DOHH2 (cell line): ENCODE measurements around the gene FXYD6.

Source experiments
- H3F3A ChIP-seq: fragments of 200-600 bp; sonication (generic), shearing (Covaris generic); 2 replicates; pipeline ENCODE4 v1.6.0; 2016; ENCODE audit warnings: antibody characterized with exemption, mild to moderate bottlenecking; ENCODE audit not compliant: control insufficient read depth, insufficient read depth
- H3K27ac ChIP-seq: fragments of 200-600 bp; sonication (generic); 2 replicates; pipeline ENCODE4 v1.5.1; 2014; ENCODE audit warnings: low read depth, mild to moderate bottlenecking, low read length, moderate library complexity
- H3K27me3 ChIP-seq: fragments of 200-600 bp; sonication (generic); 2 replicates; pipeline ENCODE4 v1.6.1; 2014; ENCODE audit warnings: mild to moderate bottlenecking, low read length, mixed read lengths; ENCODE audit not compliant: control insufficient read depth
- H3K36me3 ChIP-seq: fragments of 200-600 bp; sonication (generic); 2 replicates; pipeline ENCODE4 v1.6.1; 2014; ENCODE audit warnings: mild to moderate bottlenecking, low read length, moderate library complexity, mixed read lengths; ENCODE audit not compliant: control insufficient read depth
- H3K4me1 ChIP-seq: fragments of 200-600 bp; sonication (generic); 2 replicates; pipeline ENCODE4 v1.6.1; 2014; ENCODE audit warnings: mild to moderate bottlenecking, low read length, mixed read lengths; ENCODE audit not compliant: control insufficient read depth
- H3K4me2 ChIP-seq: fragments of 200-600 bp; sonication (generic); 2 replicates; pipeline ENCODE4 v1.6.0; 2014; ENCODE audit warnings: mild to moderate bottlenecking, low read length, moderate library complexity
- H3K4me3 ChIP-seq: fragments of 200-600 bp; sonication (generic); 2 replicates; pipeline ENCODE4 v1.5.1; 2014; ENCODE audit warnings: mild to moderate bottlenecking, low read length, mixed read lengths
- H3K79me2 ChIP-seq: fragments of 200-600 bp; sonication (generic); 2 replicates; pipeline ENCODE4 v1.6.1; 2014; ENCODE audit warnings: mild to moderate bottlenecking, low read length, mixed read lengths; ENCODE audit not compliant: control insufficient read depth
- H3K9me2 ChIP-seq: fragments of 200-600 bp; sonication (generic); replicated peaks from 2 replicates; pipeline ENCODE4 v1.6.1; 2014; ENCODE audit warnings: mild to moderate bottlenecking, low read length, mixed read lengths; ENCODE audit not compliant: control insufficient read depth
- H3K9me3 ChIP-seq: fragments of 200-600 bp; sonication (generic); 2 replicates; pipeline ENCODE4 v1.6.1; 2014; ENCODE audit warnings: antibody characterized with exemption, low read length, mixed read lengths; ENCODE audit not compliant: control insufficient read depth, insufficient read depth
- H4K20me1 ChIP-seq: fragments of 200-600 bp; sonication (generic); 2 replicates; pipeline ENCODE4 v1.6.0; 2014; ENCODE audit warnings: low read depth, mild to moderate bottlenecking, antibody characterized with exemption, low read length, moderate library complexity; ENCODE audit not compliant: control insufficient read depth, insufficient read depth
- CTCF ChIP-seq: fragments of 200-600 bp; sonication (generic); IDR thresholded peaks from one replicate; pipeline ENCODE4 v1.5.1; 2014; ENCODE audit warnings: antibody characterized with exemption, mild to moderate bottlenecking, low read depth, low read length; ENCODE audit not compliant: poor library complexity, severe bottlenecking
- EZH2phosphoT487 ChIP-seq: fragments of 200-600 bp; sonication (generic); IDR thresholded peaks from 2 replicates; pipeline ENCODE4 v1.6.1; 2017; ENCODE audit warnings: borderline replicate concordance, mild to moderate bottlenecking, antibody characterized with exemption, low read length, moderate library complexity, mixed read lengths

Gene FXYD6

GRCh38 chr11:117839380-117839881 is 37.0 kb downstream of the FXYD6 start:
- no peak for TF ChIP-seq CTCF
- no peak for TF ChIP-seq EZH2phosphoT487

GRCh38 chr11:117838901-117839300 is 37.6 kb downstream of the FXYD6 start:
- Histone ChIP-seq H3K4me1 (no peaks in the 10 kb centered on the region), H3K27ac (no peak overlapping the region), H3K27me3 (peaks cover 13% of the 10 kb centered on the region)

More at GRCh38 chr11:117839380-117839881, 37.0 kb downstream of the FXYD6 start:
- H4K20me1 ChIP-seq = no peaks in the 10 kb centered on the region
- H3K36me3 ChIP-seq = no peaks in the 10 kb centered on the region
- H3K27ac ChIP-seq = no peak overlapping the region
- H3F3A ChIP-seq = no peaks in the 10 kb centered on the region
- no peaks in the 10 kb centered on the region for H3K9me2 ChIP-seq
- no peak overlapping the region for H3K4me2 ChIP-seq
- no peaks in the 10 kb centered on the region for H3K9me3 ChIP-seq
- no peak overlapping the region for H3K4me3 ChIP-seq
- no peaks in the 10 kb centered on the region for H3K79me2 ChIP-seq
- peaks cover 12% of the 10 kb centered on the region for H3K27me3 ChIP-seq
- H3K4me1 ChIP-seq = no peaks in the 10 kb centered on the region

DNA sequence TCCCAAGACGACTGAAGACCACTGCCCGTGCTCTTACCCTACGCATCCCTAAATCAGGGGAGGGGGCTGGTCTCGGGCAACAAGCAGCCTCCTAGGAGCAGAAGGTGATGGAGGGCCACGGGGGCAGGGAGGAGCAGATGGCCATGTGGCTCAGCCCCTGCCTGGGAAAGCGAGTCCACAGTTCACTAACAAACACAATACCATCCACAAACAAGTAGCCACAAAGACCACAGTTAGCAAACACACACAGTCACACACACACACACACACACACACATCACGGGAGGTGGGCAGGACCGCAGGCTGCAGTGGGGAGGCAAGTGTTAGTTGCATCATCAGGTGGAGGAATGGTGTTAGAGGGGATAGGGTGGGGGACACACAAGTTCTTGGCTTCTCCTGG is 38.7 kb downstream of the FXYD6 start:
- Histone ChIP-seq H3F3A (no peaks in the 10 kb centered on the region), H3K9me2 (no peaks in the 10 kb centered on the region), H3K9me3 (no peaks in the 10 kb centered on the region), H3K4me3 (no peak overlapping the region), H3K79me2 (no peaks in the 10 kb centered on the region), H3K27ac (no peak overlapping the region), H4K20me1 (no peaks in the 10 kb centered on the region), H3K27me3 (peaks cover 17% of the 10 kb centered on the region), H3K4me2 (no peak overlapping the region), H3K4me1 (no peaks in the 10 kb centered on the region), H3K36me3 (no peaks in the 10 kb centered on the region)
- TF ChIP-seq EZH2phosphoT487 (no peak), CTCF (no peak)

More at GRCh38 chr11:117838901-117839300, 37.6 kb downstream of the FXYD6 start:
- H3K36me3 ChIP-seq = no peaks in the 10 kb centered on the region
- H4K20me1 ChIP-seq = no peaks in the 10 kb centered on the region
- H3K79me2 ChIP-seq = no peaks in the 10 kb centered on the region
- no peaks in the 10 kb centered on the region for H3F3A ChIP-seq
- TF ChIP-seq EZH2phosphoT487 (no peak), CTCF (no peak)
- no peaks in the 10 kb centered on the region for H3K9me2 ChIP-seq
- H3K4me2 ChIP-seq = no peak overlapping the region
- no peak overlapping the region for H3K4me3 ChIP-seq
- no peaks in the 10 kb centered on the region for H3K9me3 ChIP-seq
